22Rv1 (cell line): ENCODE data around the gene PTPRM.

Experiments
- CTCF ChIP-seq: fragments of 450-650 bp; IDR thresholded peaks from 2 replicates; pipeline ENCODE4 v1.5.1; 2017; ENCODE audit warnings: mild to moderate bottlenecking
- ZFX ChIP-seq: fragments of 450-650 bp; IDR thresholded peaks from 2 replicates; pipeline ENCODE4 v1.6.1; 2017; ENCODE audit warnings: antibody characterized with exemption, borderline replicate concordance

DNA sequence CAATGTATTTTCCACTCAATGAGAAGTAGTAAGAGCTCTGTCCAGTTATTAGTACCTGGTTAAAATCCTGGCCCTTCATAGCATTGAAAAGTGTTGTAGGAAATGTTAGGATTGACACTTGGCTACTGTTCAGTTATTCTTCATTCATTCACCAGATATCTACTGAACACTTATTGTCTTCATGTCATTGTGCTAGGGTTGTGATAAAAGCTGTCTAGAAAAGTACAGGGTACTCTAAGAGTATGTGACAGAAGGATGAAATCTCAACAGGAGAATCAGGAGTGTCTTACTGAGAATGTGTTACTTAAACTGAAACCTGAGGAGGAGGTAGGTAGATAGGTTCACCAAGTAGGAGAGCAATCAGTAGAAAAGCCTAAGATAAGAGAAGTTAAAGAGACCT is 530.3 kb downstream of the PTPRM start:
- TF ChIP-seq CTCF (no peak), ZFX (no peak)
